Loucy (cell line): ENCODE data around the gene MLYCD.

ENCODE experiments used
- CTCF ChIP-seq: fragments of 200-600 bp; sonication (generic); conservative IDR thresholded peaks from 2 replicates; pipeline ENCODE4 v1.5.1; 2014; ENCODE audit warnings: mild to moderate bottlenecking, antibody characterized with exemption, low read length
- EZH2phosphoT487 ChIP-seq: fragments of 200-600 bp; IDR thresholded peaks from 2 replicates; pipeline ENCODE4 v1.6.1; 2018; ENCODE audit warnings: antibody characterized with exemption, mild to moderate bottlenecking, moderate library complexity, borderline replicate concordance

- no peak for TF ChIP-seq CTCF
- no peak for TF ChIP-seq EZH2phosphoT487
Measured at GRCh38 chr16:83899978-83900377, 1.1 kb downstream of the MLYCD start.
